K562 (cell line): ENCODE measurements around the gene COX7B. TPM values are rescaled to one million over a fixed set of nuclear protein-coding genes. Genes with fewer than 3 reads are reported as not detected.

Experiments used
- ATAC-seq: fragments of 200-7000 bp; cut with Tn5 transposase; 3 replicates; pipeline ENCODE4 v1.9.1; 2020; ENCODE audit warnings: moderate library complexity
- BruUV-seq: library from RNA; stranded (reverse); fragments of 400-500 nt; replicated peaks from 2 replicates; lab custom pipeline; 2021; lab: Mats Ljungman, UMichigan
- CTCF ChIA-PET: fragments of 300-600 bp; formaldehyde crosslinking; extraction: SDS; loops from one replicate; lab custom pipeline; 2021; ENCODE audit warnings: low intra/inter-chr PET ratio; lab: Yijun Ruan, JAX
- POLR2A ChIA-PET: fragments of 300-600, 350-650 bp; sonication (Branson Sonifier 250); formaldehyde crosslinking; extraction: SDS; loops from one replicate; lab custom pipeline; 2021; ENCODE audit warnings: antibody characterized with exemption, inconsistent platforms; lab: Yijun Ruan, JAX
- DNase-seq, 4 experiments: peaks; one replicate each; pipeline versions ENCODE4 v3.0.0 to v3.0.0-alpha.2; 2011 to 2018; ENCODE audit warnings: low spot score in 3 of 4, mixed read lengths in 3 of 4; ENCODE audit errors: extremely low read depth in 1 of 4
- FAIRE-seq: peaks from 2 replicates; lab custom pipeline; 2011; peaks lifted over from hg19 to GRCh38; lab: Jason Lieb, UNC
- H2AFZ ChIP-seq: 2 replicates; pipeline ENCODE4 v1.6.0; 2011; ENCODE audit warnings: low read depth, low read length, control low read depth, inconsistent platforms
- H3K27ac ChIP-seq: fragments of 200-600 bp; 3 replicates; pipeline ENCODE4 v1.8.0; 2011; ENCODE audit warnings: low read depth, mild to moderate bottlenecking, control low read depth, inconsistent platforms, low read length, moderate library complexity, mixed read lengths; ENCODE audit errors: extremely low read depth
- H3K27me3 ChIP-seq, 2 experiments: fragments of 300-600 bp in 1 of 2; 2 replicates in 1 of 2; 3 replicates in 1 of 2; pipeline versions ENCODE4 v1.6.0 to v1.8.0; 2011; ENCODE audit warnings: inconsistent platforms in 2 of 2, low read length in 2 of 2, mild to moderate bottlenecking in 1 of 2, mixed read lengths in 1 of 2, moderate library complexity in 1 of 2; ENCODE audit not compliant: control insufficient read depth in 2 of 2, insufficient read depth in 2 of 2
- H3K36me3 ChIP-seq: fragments of 300-600 bp; 3 replicates; pipeline ENCODE4 v1.8.0; 2011; ENCODE audit warnings: mild to moderate bottlenecking, low read length, inconsistent platforms; ENCODE audit not compliant: control insufficient read depth, insufficient read depth
- H3K4me1 ChIP-seq, 2 experiments: fragments of 200-600 bp in 1 of 2; replicated peaks in 1 of 2; 2 replicates in 1 of 2; 3 replicates in 1 of 2; pipeline versions ENCODE4 v1.5.1 to v1.8.0; 2011; ENCODE audit warnings: inconsistent platforms in 2 of 2, low read length in 2 of 2, mild to moderate bottlenecking in 1 of 2, mixed read lengths in 1 of 2, moderate library complexity in 1 of 2; ENCODE audit not compliant: control insufficient read depth in 2 of 2, insufficient read depth in 2 of 2
- H3K4me2 ChIP-seq: 2 replicates; pipeline ENCODE4 v1.6.1; 2011; ENCODE audit warnings: low read length, control low read depth, inconsistent platforms, mixed read lengths; ENCODE audit not compliant: insufficient read depth
- H3K4me3 ChIP-seq: fragments of 200-600 bp; sonication (generic), shearing (Covaris generic); 2 replicates; pipeline ENCODE4 v1.5.1; 2016; ENCODE audit warnings: control low read depth, inconsistent platforms
- H3K79me2 ChIP-seq: fragments of 200-600 bp; 3 replicates; pipeline ENCODE4 v1.8.0; 2011; ENCODE audit warnings: low read length, inconsistent platforms; ENCODE audit not compliant: control insufficient read depth, insufficient read depth
- H3K9ac ChIP-seq, 2 experiments: 2 replicates each; pipeline versions ENCODE4 v1.6.0 to v1.6.1; 2011; ENCODE audit warnings: low read depth in 2 of 2, low read length in 2 of 2, control low read depth in 1 of 2, inconsistent platforms in 1 of 2, mild to moderate bottlenecking in 1 of 2, mixed read lengths in 1 of 2; ENCODE audit not compliant: insufficient read depth in 1 of 2
- H3K9me1 ChIP-seq: one replicate; pipeline ENCODE4 v1.6.0; 2011; ENCODE audit warnings: inconsistent platforms, mild to moderate bottlenecking, low read length, moderate library complexity; ENCODE audit not compliant: control insufficient read depth, insufficient read depth
- H3K9me3 ChIP-seq: replicated peaks from 2 replicates; pipeline ENCODE4 v1.5.1; 2011; ENCODE audit warnings: low read depth, low read length, inconsistent platforms; ENCODE audit not compliant: control insufficient read depth, insufficient read depth
- H4K20me1 ChIP-seq: replicated peaks from 2 replicates; pipeline ENCODE4 v1.6.1; 2011; ENCODE audit warnings: low read length, inconsistent platforms, mixed read lengths; ENCODE audit not compliant: control insufficient read depth, insufficient read depth
- GTF2E2 ChIP-seq: fragments of 200-800 bp; sonication (Bioruptor generic); IDR thresholded peaks from 2 replicates; pipeline ENCODE4 v1.6.1; 2016; ENCODE audit warnings: missing genetic modification characterization, missing compliant biosample characterization
- MTA2 ChIP-seq: fragments of 450-650 bp; IDR thresholded peaks from 2 replicates; pipeline ENCODE4 v1.6.1; 2016; ENCODE audit warnings: low read depth
- MYC ChIP-seq, 2 experiments: fragments of 250-450 bp in 1 of 2; sonication (Bioruptor Pico) in 1 of 2; IDR thresholded peaks; 2 replicates each; pipeline versions ENCODE4 v1.5.1 to v1.6.1; 2012 to 2021; ENCODE audit warnings: low read depth in 2 of 2, borderline replicate concordance in 1 of 2, improper control_type of control experiment in 1 of 2, low read length in 1 of 2, mild to moderate bottlenecking in 1 of 2, moderate library complexity in 1 of 2
- NR2C1 ChIP-seq, 2 experiments: fragments of 450-650 bp; IDR thresholded peaks; 2 replicates each; pipeline ENCODE4 v1.6.1; 2017; ENCODE audit warnings: mild to moderate bottlenecking in 2 of 2, antibody characterized with exemption in 1 of 2, inconsistent platforms in 1 of 2, missing compliant biosample characterization in 1 of 2, missing genetic modification characterization in 1 of 2
- POU5F1 ChIP-seq: fragments of 150-350 bp; IDR thresholded peaks from 2 replicates; pipeline ENCODE4 v1.6.1; 2014; ENCODE audit warnings: borderline replicate concordance, low read length, low read depth, mild to moderate bottlenecking; ENCODE audit not compliant: partially characterized antibody
- STAT5B ChIP-seq: fragments of 250-450 bp; sonication (Bioruptor Pico); IDR thresholded peaks from 2 replicates; pipeline ENCODE4 v1.8.0; 2021; ENCODE audit warnings: mild to moderate bottlenecking, inconsistent platforms
- YBX1 ChIP-seq: fragments of 450-650 bp; IDR thresholded peaks from 2 replicates; pipeline ENCODE4 v1.7.1; 2016; ENCODE audit warnings: mild to moderate bottlenecking
- ZNF699 ChIP-seq: fragments of 250-450 bp; sonication (Bioruptor Pico); IDR thresholded peaks from 2 replicates; pipeline ENCODE4 v1.8.0; 2021; ENCODE audit warnings: mild to moderate bottlenecking, moderate library complexity; ENCODE audit not compliant: insufficient replicate concordance
- WGBS: fragments of 100-300 bp; shearing (Covaris generic); methylation state at CpG from one replicate; pipeline ENCODE4 v1.1.6; 2016; ENCODE audit warnings: low coverage, mixed read lengths; ENCODE audit not compliant: insufficient coverage; ENCODE audit errors: missing lambda C conversion rate; 5-methylcytosine and 5-hydroxymethylcytosine counted together
- in situ Hi-C: fragments of 300-500 bp; cut with MboI; formaldehyde crosslinking; loops from 4 replicates; pipeline ENCODE4 v1.15.0; 2018; ENCODE audit warnings: inconsistent platforms, mixed read lengths
- intact Hi-C: fragments of 100-400 bp; cut with micrococcal nuclease; formaldehyde crosslinking; loops from 2 replicates; pipeline ENCODE4 v1.14.2; 2022
- polyA plus RNA-seq, 8 experiments: library from polyadenylated mRNA; depleted of rRNA in 4 of 8; stranded (reverse) in 5 of 8; unstranded in 3 of 8; fragments of >200 nt; fragmentation: Nextera tagmentation in 2 of 8; fragmentation: Illumina TruSeq in 1 of 8; extraction: Ambion mirVana in 2 of 8; extraction: Trizol in 1 of 8; gene quantifications; 2 replicates each; pipeline versions ENCODE4 v1.2.1 to v1.2.3, GENCODE V29; 2011 to 2014; ENCODE audit warnings: inconsistent platforms in 1 of 8, missing spikeins in 1 of 8
- total RNA-seq, 7 experiments: library from RNA; depleted of rRNA in 6 of 7; stranded (reverse); fragments of >200 nt in 6 of 7; fragmentation: Illumina TruSeq in 2 of 7; extraction: Trizol in 2 of 7; gene quantifications; 2 replicates each; pipeline versions ENCODE4 v1.2.1 to v1.2.3, GENCODE V29; 2011 to 2021; ENCODE audit warnings: low replicate concordance in 1 of 7

The COX7B gene
- total and polyA plus RNA-seq, 9 of the 15 experiments (the other 6 are each of a cell fraction or from before 2014, with no cell fraction given): 549 to 2,891 (median 1,307) TPM

DNA sequence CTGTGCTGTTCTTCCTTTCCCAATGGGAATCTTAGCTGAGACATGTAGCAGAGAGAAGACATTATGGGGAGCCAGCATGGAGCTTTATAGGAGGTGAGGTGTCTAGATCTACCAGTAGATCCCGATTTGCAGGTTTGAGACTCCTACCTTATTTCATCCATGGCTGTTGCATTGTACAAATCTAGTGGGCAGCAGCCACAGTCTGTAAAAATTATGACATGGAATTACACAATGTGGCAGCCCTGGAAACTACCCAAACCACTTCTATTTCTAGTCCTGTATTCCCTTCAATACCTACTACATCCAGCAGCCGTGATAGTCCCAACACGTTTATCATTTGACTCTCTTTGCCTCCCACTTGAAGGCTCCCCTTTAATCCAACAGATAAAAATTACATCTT is 19.3 kb downstream of the COX7B start:
- WGBS: 10% methylated on average over 3 of the region's 3 CpGs
- Histone ChIP-seq H3K9me1 (no peaks in the 10 kb centered on the region), H3K27me3 (no peaks in the 10 kb centered on the region), H3K4me3 (no peak overlapping the region), H4K20me1 (peaks cover 12% of the 10 kb centered on the region; the same call in 1 of the 2 replicates), H3K4me2 (peak overlapping the region; percentile 25), H2AFZ (no peak overlapping the region), H3K4me1 (peaks cover 4 to 5% of the 10 kb centered on the region in 2 experiments; a peak in 3 of 5 replicates), H3K9ac (no peak overlapping the region), H3K9me3 (no peaks in the 10 kb centered on the region), H3K27ac (no peak overlapping the region), H3K79me2 (peaks cover 95% of the 10 kb centered on the region), H3K36me3 (no peaks in the 10 kb centered on the region)
- BruUV-seq: no TSS peak
- CTCF ChIA-PET: no interaction called here
- FAIRE-seq: no peak
- in situ Hi-C loops: no loop called here
- POLR2A ChIA-PET: interaction anchor here (0.7 kb wide), 1 partner anchor 20 kb away, joined by 3 read pairs; no protein-coding TSS in a partner anchor
- peak; percentile 17 for ATAC-seq
- no peak for DNase-seq
- intact Hi-C loops: loop anchor here (5.0 kb wide), 1 partner anchor 34 kb away; no protein-coding TSS in a partner anchor
- TF ChIP-seq YBX1 (no peak), POU5F1 (no peak), STAT5B (CRISPR knock-in tag) (no peak), GTF2E2 (tag) (no peak), ZNF699 (CRISPR knock-in tag) (no peak), MTA2 (no peak), MYC (IDR thresholded peaks at IDR 0.05; ENCODE audit: low read depth, low read length) (no peak), MYC (CRISPR knock-in tag; IDR thresholded peaks at IDR 0.05; ENCODE audit: borderline replicate concordance, low read depth) (no peak), NR2C1 (IDR thresholded peaks at IDR 0.05) (no peak), NR2C1 (tag; IDR thresholded peaks at IDR 0.05) (no peak)
